ENCODE measurements around the gene SH2D3C. TPM values are rescaled to one million over a fixed set of nuclear protein-coding genes. Genes with fewer than 3 reads are reported as not detected.

Gene SH2D3C
- total and polyA plus RNA-seq, 2 of the 4 experiments (the other 2 are of a cell fraction) = under 0.01 to 0.24 TPM

- Histone ChIP-seq H3K79me1 (ENCODE audit: low read depth in 1 of 2, low read length in 2 of 2) (no peaks in the 10 kb centered on the region), H3K9ac (ENCODE audit: low read depth, low read length) (no peak overlapping the region), H3K56ac (ENCODE audit: extremely low read depth, insufficient read depth, low read length) (no peak overlapping the region), H4K5ac (ENCODE audit: low read depth, low read length) (no peak overlapping the region), H2AK9ac (replicated peaks; ENCODE audit: low read depth, low read length, poor library complexity) (no peak overlapping the region), H3K9me1 (ENCODE audit: insufficient read depth, low read length) (no peaks in the 10 kb centered on the region; the same call in 1 of the 2 replicates), H3K4me2 (ENCODE audit: low read depth, low read length) (no peak overlapping the region), H3K9me3 (ENCODE audit: control insufficient read depth, insufficient read depth, low read length) (no peaks in the 10 kb centered on the region), H2BK20ac (ENCODE audit: low read depth, low read length) (no peak overlapping the region), H3K4ac (ENCODE audit: low read depth, low read length) (no peak overlapping the region), H3K27ac (ENCODE audit: insufficient read depth, low read length) (no peak overlapping the region), H2AK5ac (ENCODE audit: low read depth, low read length) (no peak overlapping the region), H3K27me3 (ENCODE audit: control insufficient read depth, insufficient read depth, low read length) (peaks cover 2% of the 10 kb centered on the region; the same call in 1 of the 2 replicates), H2BK5ac (ENCODE audit: low read depth, low read length, poor library complexity, severe bottlenecking) (no peak overlapping the region), H3K4me3 (ENCODE audit: insufficient read depth, low read depth, low read length) (no peak overlapping the region), H3K23ac (ENCODE audit: low read depth, low read length) (no peak overlapping the region), H3K4me1 (ENCODE audit: control insufficient read depth, insufficient read depth, low read length) (peaks cover 2% of the 10 kb centered on the region; the same call in 1 of the 2 replicates), H3K36me3 (ENCODE audit: control insufficient read depth, insufficient read depth, low read length) (no peaks in the 10 kb centered on the region), H2AFZ (replicated peaks; ENCODE audit: low read length, poor library complexity) (no peak overlapping the region), H2BK120ac (ENCODE audit: low read depth, low read length) (no peak overlapping the region), H4K8ac (ENCODE audit: low read depth in 2 of 2, low read length in 2 of 2) (no peak overlapping the region), H4K20me1 (ENCODE audit: insufficient read depth, low read length) (no peaks in the 10 kb centered on the region), H3K18ac (ENCODE audit: low read depth, low read length) (no peak overlapping the region), H3K14ac (replicated peaks; ENCODE audit: low read depth, low read length) (no peak overlapping the region), H4K91ac (ENCODE audit: insufficient read depth, low read depth, low read length) (no peak overlapping the region), H2BK15ac (ENCODE audit: low read depth, low read length) (no peak overlapping the region)
- in situ Hi-C loops (cut with MboI; ENCODE audit: low sequenced_read_pairs) = no loop called here
- WGBS, 2 experiments (ENCODE audit: extremely low coverage in 2 of 2, insufficient read length in 1 of 2) = 100% methylated on average over 4 of the region's 5 CpGs; no CpG with 5 or more reads in 1 of the 2 experiments
- TF ChIP-seq SMC3 (IDR thresholded peaks at IDR 0.05; ENCODE audit: low read depth, low read length) (no peak), MAFK (IDR thresholded peaks at IDR 0.05; ENCODE audit: low read depth, low read length) (no peak), RFX5 (IDR thresholded peaks at IDR 0.05; ENCODE audit: low read depth, low read length) (no peak), FOS (IDR thresholded peaks at IDR 0.05; ENCODE audit: low read depth, low read length) (no peak), CEBPB (IDR thresholded peaks at IDR 0.05; ENCODE audit: low read depth, low read length) (no peak), NFE2L2 (IDR thresholded peaks at IDR 0.05; ENCODE audit: low read depth, low read length) (no peak), RCOR1 (IDR thresholded peaks at IDR 0.05; ENCODE audit: insufficient replicate concordance, low read length) (no peak), BHLHE40 (IDR thresholded peaks at IDR 0.05; ENCODE audit: low read depth, low read length) (no peak), RAD21 (IDR thresholded peaks at IDR 0.05; ENCODE audit: low read length) (no peak)
- CTCF ChIA-PET = no interaction called here
- BruUV-seq (replicated peaks) = no TSS peak
- dilution Hi-C loops (cut with HindIII; ENCODE audit: low sequenced_read_pairs, unreplicated experiment) = no loop called here
- POLR2A ChIA-PET (ENCODE audit: unreplicated experiment) = no interaction called here
- ATAC-seq (ENCODE audit: low read depth) = no peak
- intact Hi-C loops (cut with micrococcal nuclease) = no loop called here
- no peak for DNase-seq
Measured at GRCh38 chr9:127769101-127769500, 9.4 kb downstream of the SH2D3C start.

Data from IMR-90 (cell line).